Liver (tissue), 3 donors: Measurements from ENCODE around the gene PTMA.

Experiments
- EGR1 ChIP-seq, 2 donors: IDR thresholded peaks; 2 replicates each; pipeline ENCODE4 v1.6.1; 2016 to 2018; ENCODE audit warnings: antibody characterized with exemption in 2 of 2, low read depth in 2 of 2
- FOXA2 ChIP-seq: IDR thresholded peaks from 2 replicates; pipeline ENCODE4 v1.6.1; 2016; ENCODE audit warnings: antibody characterized with exemption
- GABPA ChIP-seq, 2 donors: IDR thresholded peaks in 1 of 2; conservative IDR thresholded peaks in 1 of 2; 2 replicates each; pipeline ENCODE4 v1.6.1; 2016; ENCODE audit warnings: antibody characterized with exemption in 2 of 2, mild to moderate bottlenecking in 1 of 2, moderate library complexity in 1 of 2
- JUND ChIP-seq, 2 donors: IDR thresholded peaks; 2 replicates each; pipeline ENCODE4 v1.6.1; 2016; ENCODE audit warnings: antibody characterized with exemption in 2 of 2
- NR2F2 ChIP-seq: IDR thresholded peaks from 2 replicates; pipeline ENCODE4 v1.6.1; 2016; ENCODE audit warnings: antibody characterized with exemption
- RAD21 ChIP-seq, 2 donors: IDR thresholded peaks; 2 replicates each; pipeline ENCODE4 v1.6.1; 2016; ENCODE audit warnings: antibody characterized with exemption in 2 of 2, mild to moderate bottlenecking in 2 of 2
- YY1 ChIP-seq: IDR thresholded peaks from 2 replicates; pipeline ENCODE4 v1.6.1; 2016; ENCODE audit warnings: antibody characterized with exemption, mild to moderate bottlenecking
- TF ChIP-seq, protein P1 (sequence below): fragments of 150-350 bp; IDR thresholded peaks from 2 replicates; pipeline ENCODE4 v1.5.1; 2017; ENCODE audit warnings: improper control_type of control experiment, low read depth, low read length; ENCODE audit not compliant: missing input control
- TF ChIP-seq, protein P2 (sequence below): IDR thresholded peaks from 2 replicates; pipeline ENCODE4 v1.6.1; 2016; ENCODE audit warnings: antibody characterized with exemption
- TF ChIP-seq, protein P3 (sequence below): IDR thresholded peaks from 2 replicates; pipeline ENCODE4 v1.6.1; 2016; ENCODE audit warnings: antibody characterized with exemption, mild to moderate bottlenecking
- donor health status: healthy.
- donor health status: healthy.

DNA sequence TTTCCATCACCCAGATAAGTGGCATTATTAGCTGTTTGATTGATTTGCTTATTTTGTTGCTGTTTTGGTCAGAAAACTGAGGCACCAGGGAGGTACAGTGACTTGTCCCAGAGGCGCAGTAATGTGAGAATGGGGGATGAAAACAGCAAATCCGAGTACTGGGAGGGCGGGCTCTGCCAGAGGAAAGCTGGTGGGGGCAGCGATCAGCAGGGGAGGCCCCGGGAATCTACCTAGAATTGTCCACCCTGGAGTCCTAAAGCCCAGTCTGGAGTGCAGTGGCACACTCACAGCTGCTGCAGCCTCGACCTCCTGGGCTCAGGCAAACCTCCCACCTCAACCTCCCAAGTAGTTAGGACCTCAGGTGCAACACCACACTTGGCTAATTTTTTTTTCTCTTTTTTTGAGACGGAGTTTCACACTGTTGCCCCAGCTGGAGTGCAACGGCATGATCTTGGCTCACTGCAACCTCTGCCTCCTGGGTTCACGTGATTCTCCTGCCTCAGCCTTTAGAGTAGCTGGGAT, 17.0 kb upstream of the PTMA start:
- TF ChIP-seq, protein P1, sequence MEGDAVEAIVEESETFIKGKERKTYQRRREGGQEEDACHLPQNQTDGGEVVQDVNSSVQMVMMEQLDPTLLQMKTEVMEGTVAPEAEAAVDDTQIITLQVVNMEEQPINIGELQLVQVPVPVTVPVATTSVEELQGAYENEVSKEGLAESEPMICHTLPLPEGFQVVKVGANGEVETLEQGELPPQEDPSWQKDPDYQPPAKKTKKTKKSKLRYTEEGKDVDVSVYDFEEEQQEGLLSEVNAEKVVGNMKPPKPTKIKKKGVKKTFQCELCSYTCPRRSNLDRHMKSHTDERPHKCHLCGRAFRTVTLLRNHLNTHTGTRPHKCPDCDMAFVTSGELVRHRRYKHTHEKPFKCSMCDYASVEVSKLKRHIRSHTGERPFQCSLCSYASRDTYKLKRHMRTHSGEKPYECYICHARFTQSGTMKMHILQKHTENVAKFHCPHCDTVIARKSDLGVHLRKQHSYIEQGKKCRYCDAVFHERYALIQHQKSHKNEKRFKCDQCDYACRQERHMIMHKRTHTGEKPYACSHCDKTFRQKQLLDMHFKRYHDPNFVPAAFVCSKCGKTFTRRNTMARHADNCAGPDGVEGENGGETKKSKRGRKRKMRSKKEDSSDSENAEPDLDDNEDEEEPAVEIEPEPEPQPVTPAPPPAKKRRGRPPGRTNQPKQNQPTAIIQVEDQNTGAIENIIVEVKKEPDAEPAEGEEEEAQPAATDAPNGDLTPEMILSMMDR, result no peak
- TF ChIP-seq, protein P2, sequence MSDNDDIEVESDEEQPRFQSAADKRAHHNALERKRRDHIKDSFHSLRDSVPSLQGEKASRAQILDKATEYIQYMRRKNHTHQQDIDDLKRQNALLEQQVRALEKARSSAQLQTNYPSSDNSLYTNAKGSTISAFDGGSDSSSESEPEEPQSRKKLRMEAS, result no peak
- no peak for TF ChIP-seq GABPA (IDR thresholded peaks at IDR 0.05 in 1 of 2, conservative IDR thresholded peaks at IDR 0.05 in 1 of 2)
- no peak for TF ChIP-seq YY1
- TF ChIP-seq NR2F2, result no peak
- no peak for TF ChIP-seq JUND (IDR thresholded peaks at IDR 0.05)
- TF ChIP-seq, protein P3, sequence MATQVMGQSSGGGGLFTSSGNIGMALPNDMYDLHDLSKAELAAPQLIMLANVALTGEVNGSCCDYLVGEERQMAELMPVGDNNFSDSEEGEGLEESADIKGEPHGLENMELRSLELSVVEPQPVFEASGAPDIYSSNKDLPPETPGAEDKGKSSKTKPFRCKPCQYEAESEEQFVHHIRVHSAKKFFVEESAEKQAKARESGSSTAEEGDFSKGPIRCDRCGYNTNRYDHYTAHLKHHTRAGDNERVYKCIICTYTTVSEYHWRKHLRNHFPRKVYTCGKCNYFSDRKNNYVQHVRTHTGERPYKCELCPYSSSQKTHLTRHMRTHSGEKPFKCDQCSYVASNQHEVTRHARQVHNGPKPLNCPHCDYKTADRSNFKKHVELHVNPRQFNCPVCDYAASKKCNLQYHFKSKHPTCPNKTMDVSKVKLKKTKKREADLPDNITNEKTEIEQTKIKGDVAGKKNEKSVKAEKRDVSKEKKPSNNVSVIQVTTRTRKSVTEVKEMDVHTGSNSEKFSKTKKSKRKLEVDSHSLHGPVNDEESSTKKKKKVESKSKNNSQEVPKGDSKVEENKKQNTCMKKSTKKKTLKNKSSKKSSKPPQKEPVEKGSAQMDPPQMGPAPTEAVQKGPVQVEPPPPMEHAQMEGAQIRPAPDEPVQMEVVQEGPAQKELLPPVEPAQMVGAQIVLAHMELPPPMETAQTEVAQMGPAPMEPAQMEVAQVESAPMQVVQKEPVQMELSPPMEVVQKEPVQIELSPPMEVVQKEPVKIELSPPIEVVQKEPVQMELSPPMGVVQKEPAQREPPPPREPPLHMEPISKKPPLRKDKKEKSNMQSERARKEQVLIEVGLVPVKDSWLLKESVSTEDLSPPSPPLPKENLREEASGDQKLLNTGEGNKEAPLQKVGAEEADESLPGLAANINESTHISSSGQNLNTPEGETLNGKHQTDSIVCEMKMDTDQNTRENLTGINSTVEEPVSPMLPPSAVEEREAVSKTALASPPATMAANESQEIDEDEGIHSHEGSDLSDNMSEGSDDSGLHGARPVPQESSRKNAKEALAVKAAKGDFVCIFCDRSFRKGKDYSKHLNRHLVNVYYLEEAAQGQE, result no peak
- no peak for TF ChIP-seq EGR1 (IDR thresholded peaks at IDR 0.05; ENCODE audit: low read depth in 2 of 2)
- TF ChIP-seq FOXA2, result no peak
- TF ChIP-seq RAD21 (IDR thresholded peaks at IDR 0.05), result no peak
